HPDE6-E6E7 (cell line): ENCODE measurements around the gene TARDBP.
A peak's percentile ranks its signal among the peaks of the same experiment; 100 is the strongest.
"Not testable (repeated sequence)": the region's sequence is repeated elsewhere in the genome, so short reads cannot be mapped to it uniquely, and the experiment has no call there.

Experiments used
- DNase-seq: peaks from one replicate; pipeline ENCODE4 v3.0.0; 2011; ENCODE audit warnings: missing footprints; ENCODE audit errors: extremely low spot score

Gene TARDBP

DNA sequence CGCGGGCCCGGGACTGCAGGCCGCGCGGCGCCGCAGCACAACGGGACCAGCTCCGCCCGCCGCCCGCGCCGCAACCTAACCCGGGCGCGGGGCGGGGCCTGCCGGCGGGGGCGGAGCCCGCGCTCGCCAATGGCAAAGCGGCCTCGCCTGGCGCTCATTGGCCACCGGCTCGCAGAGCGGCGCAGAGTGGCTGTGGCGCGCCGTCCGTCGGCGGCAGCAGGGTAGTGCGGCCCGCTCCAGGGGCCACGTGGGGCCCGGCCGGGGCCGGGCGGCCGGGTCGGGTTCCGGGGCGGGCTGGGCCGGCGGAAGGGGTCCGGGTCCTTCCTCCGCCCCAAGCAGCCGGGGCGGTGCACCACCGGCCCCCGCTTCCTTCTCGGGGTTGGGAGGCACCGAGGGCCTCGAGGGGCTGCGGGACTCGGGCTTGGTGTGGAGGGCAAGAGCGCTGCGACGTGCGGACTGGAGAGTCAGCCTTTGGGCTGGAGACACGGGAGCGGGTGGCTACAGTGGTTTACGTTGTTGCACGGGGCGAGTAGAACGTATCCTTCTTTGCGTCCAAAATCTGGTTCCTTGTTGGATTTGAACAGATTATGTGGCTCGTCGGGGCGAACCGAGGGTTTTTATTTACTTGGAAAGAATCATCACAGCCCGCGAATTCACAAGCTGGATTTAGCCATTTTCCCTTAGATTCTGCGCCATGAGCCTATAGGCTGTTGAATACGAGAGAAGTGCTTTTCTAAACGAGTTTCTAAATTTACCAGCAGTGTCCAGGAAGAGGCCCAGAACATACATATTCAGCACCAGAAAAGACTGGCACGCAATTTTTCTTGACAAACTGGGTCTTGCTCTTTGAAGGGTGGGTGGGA lies 47.7 kb downstream of the TARDBP start, which contains the start of gene SRM:
TSS of gene SRM (minus strand) at position 51 of the 863 bp plus-strand sequence. CDS start 75 bp downstream, outside the sequence.
- peak; percentile 98 for DNase-seq

DNA sequence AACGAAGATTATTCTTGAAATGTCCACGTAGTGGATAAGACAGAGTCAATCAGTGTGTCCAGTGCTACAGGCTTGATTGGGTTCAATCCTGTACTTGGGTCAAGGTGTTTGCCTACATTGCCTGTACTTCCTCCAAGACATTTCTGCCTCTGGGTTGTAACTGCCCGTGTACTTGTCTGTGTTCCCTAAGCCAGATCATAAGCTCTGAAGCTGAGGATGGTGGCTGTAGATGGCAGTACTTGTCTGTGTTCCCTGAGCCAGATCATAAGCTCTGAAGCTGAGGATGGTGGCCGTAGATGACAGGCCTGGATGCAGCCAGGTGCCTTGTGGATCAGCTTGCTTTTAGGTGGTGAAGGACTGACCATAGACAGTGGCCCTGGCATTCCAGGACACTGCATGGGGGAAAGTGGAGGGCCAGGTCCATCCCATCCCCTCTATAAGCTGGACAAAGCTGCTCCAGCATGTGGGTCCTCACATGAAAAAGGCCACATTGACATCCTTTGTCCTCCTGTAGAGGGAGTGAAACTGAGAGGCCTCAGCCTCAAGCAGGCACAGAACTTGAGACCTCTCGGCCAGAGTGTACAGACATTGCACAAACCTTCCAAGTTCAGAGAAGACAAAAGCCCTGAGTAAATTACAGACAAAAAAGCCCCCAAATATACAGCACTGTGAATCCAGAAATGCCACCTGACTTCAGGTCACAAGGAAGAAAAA lies 49.4 kb downstream of the TARDBP start:
- DNase-seq: no peak

DNA sequence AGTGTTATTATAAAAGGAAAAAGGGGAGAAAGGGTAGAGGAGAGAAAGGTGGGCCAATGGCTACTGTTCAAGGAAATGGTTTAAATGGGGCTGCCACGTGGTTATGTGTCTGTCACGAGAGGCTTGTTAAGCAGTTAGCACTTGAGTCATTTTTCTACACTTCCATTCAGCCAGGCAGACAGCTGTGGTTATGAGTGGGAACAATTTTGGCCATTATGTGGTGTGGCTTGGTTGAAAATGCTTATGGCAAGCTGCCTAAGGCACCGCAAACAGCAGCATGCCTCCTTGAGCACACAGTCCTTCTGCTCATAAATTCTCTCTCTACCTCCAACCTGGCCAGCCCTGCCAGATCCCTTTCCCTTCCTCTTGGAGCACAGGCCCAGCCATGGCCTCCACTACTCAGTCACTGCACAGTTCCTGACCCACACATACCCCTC lies 50.5 kb downstream of the TARDBP start:
- DNase-seq: no peak

DNA sequence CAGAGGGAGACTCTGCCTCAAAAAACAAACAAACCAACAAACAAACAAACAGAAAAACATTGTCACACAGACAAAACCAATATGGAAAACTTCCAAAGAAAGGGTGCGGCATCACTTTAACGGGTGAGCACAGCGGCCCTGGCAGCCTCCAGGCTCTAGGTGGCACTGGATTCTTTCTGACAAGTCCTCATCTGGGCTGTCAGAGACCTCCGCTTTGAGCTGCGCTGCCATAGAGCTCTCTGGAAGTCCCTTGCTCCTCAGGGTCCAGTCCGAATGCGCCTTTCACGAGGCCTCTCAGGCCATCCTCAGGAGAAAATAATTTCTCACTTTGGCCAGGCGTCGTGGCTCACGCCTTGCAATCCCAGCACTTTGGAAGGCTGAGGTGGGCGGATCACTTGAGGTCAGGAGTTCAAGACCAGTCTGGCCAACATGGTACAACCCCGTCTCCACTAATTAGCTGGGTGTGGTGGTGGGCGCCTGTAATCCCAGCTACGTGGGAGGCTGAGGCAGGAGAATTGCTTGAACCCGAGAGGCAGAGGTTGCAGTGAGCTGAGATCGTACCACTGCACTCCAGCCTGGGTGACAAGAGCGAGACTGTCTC lies 51.6 kb downstream of the TARDBP start:
- not testable (repeated sequence) for DNase-seq

DNA sequence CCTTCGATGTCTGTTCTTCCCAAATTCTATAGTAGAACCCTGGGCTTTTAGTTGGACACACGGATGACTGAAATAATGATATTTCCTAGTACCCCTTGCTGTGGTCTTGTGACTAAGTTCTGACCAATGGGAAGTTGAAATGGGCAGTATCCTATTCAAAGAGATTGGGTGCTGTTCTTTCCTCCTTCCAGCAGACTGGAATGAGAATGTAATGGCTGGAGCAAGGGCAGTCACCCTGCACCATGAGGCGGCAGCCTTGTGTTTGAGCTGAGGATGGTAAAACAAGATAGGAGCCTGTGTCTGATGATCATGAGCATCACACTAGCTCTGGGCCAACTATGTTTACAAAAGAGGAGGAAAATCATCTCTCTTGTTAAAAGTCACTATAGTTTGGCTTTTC lies 52.5 kb downstream of the TARDBP start:
- no peak for DNase-seq

DNA sequence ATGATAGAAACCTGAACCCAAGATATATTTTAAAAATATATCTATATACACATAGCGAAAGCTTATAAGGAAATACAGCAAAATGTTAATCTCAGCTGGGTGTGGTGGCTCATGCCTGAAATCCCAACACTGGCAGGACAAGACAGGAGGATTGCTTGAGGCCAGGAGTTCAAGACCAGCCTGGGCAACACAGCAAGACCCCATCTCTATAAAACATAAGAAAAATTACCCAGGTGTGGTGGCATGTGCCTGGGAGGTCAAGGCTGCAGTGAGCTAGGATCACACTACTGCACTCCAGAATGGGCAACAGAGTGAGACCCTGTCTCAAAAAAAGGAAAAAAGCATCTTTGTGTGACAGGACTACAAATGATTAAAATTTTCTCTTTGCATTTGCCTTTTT lies 53.3 kb downstream of the TARDBP start:
- no peak for DNase-seq

DNA sequence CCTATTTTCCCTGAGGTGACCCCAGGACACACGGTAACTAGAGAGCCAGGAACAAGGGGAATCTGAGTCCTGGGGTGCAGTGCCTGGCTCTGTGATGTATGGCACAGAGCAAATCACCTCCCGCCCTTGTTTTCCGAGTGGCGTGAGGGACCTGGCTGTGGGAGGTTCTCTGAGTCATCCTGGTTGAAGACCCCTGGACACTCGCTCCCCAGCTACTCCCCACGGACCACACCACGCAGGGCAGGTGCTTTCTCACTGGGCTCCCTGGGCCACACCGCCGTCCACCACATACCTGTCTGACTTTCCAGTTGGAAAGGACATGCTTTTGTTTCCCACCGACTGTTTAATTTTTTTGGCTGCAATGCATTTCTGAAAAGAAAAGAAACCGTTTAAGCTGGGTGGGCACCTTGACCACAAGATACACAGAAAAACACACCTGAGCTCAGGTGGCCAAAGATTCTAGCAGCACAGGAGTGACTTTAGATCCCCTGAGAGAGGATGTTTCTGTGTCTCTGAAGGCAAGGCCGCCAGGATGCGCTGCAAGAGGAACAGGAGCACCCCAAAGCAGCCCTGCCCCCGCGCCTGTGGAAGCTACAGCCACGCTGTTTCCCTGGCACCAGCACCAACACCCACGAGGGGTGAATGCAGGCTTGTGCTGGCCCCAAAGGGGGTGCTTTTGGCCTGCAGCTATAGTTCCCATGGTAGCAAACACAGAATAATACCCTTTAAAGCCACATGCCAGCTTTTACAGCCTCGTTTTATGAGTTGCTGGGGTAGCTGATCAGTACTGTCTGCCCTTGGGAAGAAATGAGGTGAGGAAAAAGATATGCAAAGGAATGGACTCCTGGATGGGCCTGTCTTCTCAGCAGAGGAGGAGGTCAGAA lies 55.5 kb downstream of the TARDBP start:
- DNase-seq: no peak

DNA sequence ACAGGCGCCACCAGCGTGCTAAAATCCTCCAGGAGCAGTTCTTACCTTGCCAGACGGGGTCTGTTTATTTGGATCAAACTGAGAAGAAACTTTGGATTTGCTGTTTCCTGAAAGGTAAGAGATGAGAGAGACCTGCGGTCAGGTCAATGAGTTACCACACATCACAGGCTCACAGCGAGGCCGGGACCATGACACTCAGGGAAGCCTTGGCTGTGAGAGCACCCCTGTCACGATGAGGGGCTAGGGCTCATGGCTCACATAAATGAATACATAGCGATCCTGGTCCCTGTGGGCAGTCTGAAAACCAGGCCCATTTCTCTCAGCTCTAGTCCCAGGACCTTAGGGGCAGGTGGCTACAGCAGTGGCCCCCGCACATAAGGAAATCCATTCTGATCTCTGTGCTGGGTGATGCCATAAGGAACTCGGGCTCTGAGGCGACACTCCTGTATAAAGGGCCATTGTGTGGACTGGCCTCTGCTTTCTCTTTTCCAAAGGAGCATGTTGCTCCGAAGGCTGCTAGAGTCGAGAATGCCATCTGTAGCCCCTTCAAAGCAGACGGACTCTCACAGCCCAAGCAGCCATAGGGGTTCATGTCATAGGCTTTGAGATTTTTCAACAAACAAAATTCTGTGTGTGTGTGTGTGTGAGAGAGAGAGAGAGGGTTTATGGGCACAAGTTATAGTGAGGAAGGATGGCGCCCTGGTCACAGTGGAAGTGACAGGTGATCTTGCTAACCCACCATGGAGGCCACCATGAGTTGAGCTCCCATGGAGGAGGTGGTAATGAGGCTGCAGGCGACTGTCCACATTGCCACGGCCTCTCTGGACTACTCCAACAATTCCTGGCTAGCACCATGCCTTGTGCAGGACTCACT lies 56.4 kb downstream of the TARDBP start:
- DNase-seq: no peak

DNA sequence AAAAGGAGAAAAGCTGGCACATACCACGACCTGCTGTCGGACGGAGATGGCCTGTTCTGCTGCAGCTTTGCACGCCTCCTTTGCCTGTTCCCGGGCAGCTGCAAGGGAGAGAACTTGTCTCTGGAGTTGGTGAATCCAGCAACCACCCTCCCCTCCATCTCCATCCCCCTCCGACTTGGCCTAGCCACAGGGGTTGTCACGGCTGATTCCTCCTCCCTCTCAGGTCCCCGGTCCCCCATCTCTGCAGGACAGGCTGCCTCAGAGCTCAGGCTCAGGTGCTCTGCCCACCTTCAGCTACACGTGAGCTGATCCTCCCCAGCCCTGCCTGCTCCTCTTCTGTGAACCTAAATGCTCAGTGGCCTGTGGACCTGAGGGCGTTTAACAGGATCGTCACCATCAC lies 58.4 kb downstream of the TARDBP start:
- no peak for DNase-seq

DNA sequence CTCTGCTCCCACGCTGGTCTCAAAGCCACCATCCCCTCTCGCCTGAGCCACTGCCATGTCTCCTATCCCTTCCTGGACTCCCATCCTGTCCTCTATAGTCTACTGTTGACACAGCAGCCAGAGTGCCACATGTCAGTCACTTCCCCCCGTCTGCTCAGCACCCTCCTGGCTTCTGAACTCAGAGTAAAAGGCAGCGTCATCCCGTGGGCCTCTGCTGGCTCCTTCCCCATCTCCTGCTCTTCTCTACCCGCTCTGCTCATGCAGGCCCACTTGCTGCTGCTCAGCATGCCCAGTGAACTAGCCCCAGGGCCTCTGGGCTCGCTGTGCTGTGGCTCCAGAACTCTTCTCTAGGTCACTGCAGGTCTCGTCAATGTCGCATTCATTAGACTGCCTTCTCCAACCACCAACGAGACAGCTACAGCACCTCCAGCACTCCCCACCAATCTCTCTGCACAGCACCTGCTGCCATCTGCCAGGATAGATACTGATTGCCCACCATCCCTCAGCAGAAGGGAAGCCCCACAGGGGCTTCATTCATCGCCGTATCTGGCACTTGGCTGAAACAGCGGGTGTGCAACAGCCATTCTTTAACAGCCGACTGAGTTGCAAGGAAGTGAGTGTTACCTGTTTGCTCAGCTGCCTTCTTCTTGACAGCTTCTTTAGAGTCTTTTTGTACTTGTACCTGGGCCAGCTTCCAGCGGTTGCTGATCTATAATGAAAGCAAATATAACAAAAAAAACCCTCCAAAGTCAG lies 59.2 kb downstream of the TARDBP start:
- no peak for DNase-seq

DNA sequence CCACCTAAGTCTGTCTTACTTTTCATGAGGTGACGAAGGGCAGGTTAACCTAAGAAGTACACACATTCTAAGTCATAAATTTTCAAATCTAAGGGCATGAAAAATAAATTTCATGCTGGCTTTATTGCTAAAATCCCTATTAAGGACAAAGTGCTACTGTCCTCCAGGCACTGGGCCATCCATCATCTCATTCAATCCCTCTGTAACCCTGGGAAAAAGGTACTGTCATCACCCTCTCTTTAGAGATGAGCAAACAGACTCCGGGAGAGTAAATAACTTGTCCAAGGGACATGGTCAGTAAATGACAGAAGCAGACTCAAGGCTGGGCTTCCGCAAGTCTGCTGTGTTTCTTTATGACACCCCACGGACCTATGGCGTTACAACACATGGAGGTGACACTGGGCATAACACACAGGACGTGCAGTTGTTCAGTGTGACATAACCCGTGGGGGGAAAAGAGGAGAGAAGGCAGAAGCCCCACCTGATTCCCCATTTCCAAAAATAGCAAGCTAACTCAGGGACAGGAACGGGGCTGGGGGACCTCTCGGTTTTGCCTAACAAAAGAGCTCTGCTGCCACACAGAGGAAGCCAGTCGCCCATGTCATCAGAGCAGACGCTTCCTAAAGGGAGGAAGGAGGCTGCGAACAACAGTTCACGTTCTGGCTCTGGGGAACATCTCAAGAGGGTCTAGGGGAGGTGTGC lies 59.9 kb downstream of the TARDBP start:
- no peak for DNase-seq

DNA sequence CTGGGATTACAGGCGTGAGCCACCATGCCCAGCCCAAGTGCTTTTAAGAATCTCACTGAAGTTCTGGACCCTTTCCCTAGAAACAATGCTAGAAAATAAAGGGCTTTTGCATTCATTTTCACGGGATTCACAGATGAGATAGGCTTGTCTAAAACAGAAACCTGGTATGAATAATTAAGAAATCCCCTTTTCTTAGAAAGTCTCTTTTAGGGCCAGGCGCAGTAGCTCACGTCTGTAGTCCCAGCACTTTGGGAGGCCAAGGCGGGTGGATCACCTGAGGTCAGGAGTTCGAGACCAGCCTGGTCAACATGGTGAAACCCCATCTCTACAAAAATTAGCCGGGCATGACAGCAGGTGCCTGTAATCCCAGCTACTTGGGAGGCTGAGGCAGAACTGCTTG lies 60.9 kb downstream of the TARDBP start:
- not testable (repeated sequence) for DNase-seq
